NCI-H524 (cell line): ENCODE results near the gene SULF2.

Experiments used
- DNase-seq, 2 experiments: peaks; one replicate each; lab custom pipeline; 2025; lab: John Stamatoyannopoulos, UW

Gene SULF2

GRCh38 chr20:47684306-47685080 lies 100.8 kb downstream of the SULF2 start:
- no peak for DNase-seq

GRCh38 chr20:47682916-47683315 lies 102.4 kb downstream of the SULF2 start:
- DNase-seq = no peak

GRCh38 chr20:47682028-47682783 lies 103.1 kb downstream of the SULF2 start:
- no peak for DNase-seq

- no peak for DNase-seq
Observed at GRCh38 chr20:47680804-47681529, 104.3 kb downstream of the SULF2 start.

GRCh38 chr20:47679462-47679861 lies 105.8 kb downstream of the SULF2 start:
- DNase-seq = no peak

- DNase-seq = no peak
Observed at GRCh38 chr20:47678536-47678935, 106.7 kb downstream of the SULF2 start.

GRCh38 chr20:47677635-47678453 lies 107.4 kb downstream of the SULF2 start:
- peak; percentile 16 to 50 for DNase-seq

- no peak for DNase-seq
Observed at GRCh38 chr20:47676912-47677634, 108.2 kb downstream of the SULF2 start.

GRCh38 chr20:47676219-47676721 lies 109.0 kb downstream of the SULF2 start:
- DNase-seq = no peak

GRCh38 chr20:47675190-47676142 lies 109.8 kb downstream of the SULF2 start:
- no peak for DNase-seq

- DNase-seq = no peak
Observed at GRCh38 chr20:47674686-47675085, 110.6 kb downstream of the SULF2 start.

GRCh38 chr20:47674145-47674544 lies 111.1 kb downstream of the SULF2 start:
- DNase-seq = no peak

- DNase-seq = no peak
Observed at GRCh38 chr20:47673671-47673955, 111.7 kb downstream of the SULF2 start.

GRCh38 chr20:47672886-47673670 lies 112.2 kb downstream of the SULF2 start:
- DNase-seq = no peak

GRCh38 chr20:47672166-47672565 lies 113.1 kb downstream of the SULF2 start:
- peak in 1 of 2 experiments; percentile 38 for DNase-seq

GRCh38 chr20:47670913-47671312 lies 114.4 kb downstream of the SULF2 start:
- no peak for DNase-seq

- no peak for DNase-seq
Observed at GRCh38 chr20:47669927-47670890, 115.1 kb downstream of the SULF2 start.

- DNase-seq = no peak
Observed at GRCh38 chr20:47669489-47669888, 115.8 kb downstream of the SULF2 start.
